Ectodermal cell (in vitro differentiated cells): ENCODE results near the gene SNRPD2.

ENCODE experiments used
- H3K27ac ChIP-seq: 2 replicates; pipeline ENCODE4 v1.7.0; 2013; ENCODE audit warnings: mild to moderate bottlenecking, low read depth, low read length; ENCODE audit not compliant: insufficient read depth, poor library complexity, severe bottlenecking
- H3K27me3 ChIP-seq: 2 replicates; pipeline ENCODE4 v1.7.0; 2013; ENCODE audit warnings: mild to moderate bottlenecking, low read length; ENCODE audit not compliant: insufficient read depth, control insufficient read depth, poor library complexity, severe bottlenecking
- H3K36me3 ChIP-seq: one replicate; pipeline ENCODE4 v1.7.0; 2013; ENCODE audit warnings: low read length; ENCODE audit not compliant: control insufficient read depth, insufficient read depth
- H3K4me1 ChIP-seq: one replicate; pipeline ENCODE4 v1.7.0; 2013; ENCODE audit warnings: low read length; ENCODE audit not compliant: control insufficient read depth, insufficient read depth
- H3K4me3 ChIP-seq: 2 replicates; pipeline ENCODE4 v1.7.0; 2013; ENCODE audit warnings: low read depth, low read length, control low read depth; ENCODE audit not compliant: insufficient read depth
- H3K9me3 ChIP-seq: 2 replicates; pipeline ENCODE4 v1.7.0; 2013; ENCODE audit warnings: mild to moderate bottlenecking, low read length, moderate library complexity; ENCODE audit not compliant: control insufficient read depth
- WGBS, 2 experiments: methylation state at CpG; one replicate each; pipeline ENCODE4 v1.1.7; 2013; ENCODE audit warnings: missing lambda C conversion rate in 2 of 2; 5-methylcytosine and 5-hydroxymethylcytosine counted together

The SNRPD2 gene

GRCh38 chr19:45676851-45677263 is 14.9 kb downstream of the SNRPD2 start:
- Histone ChIP-seq H3K4me1 (no peaks in the 10 kb centered on the region), H3K9me3 (no peaks in the 10 kb centered on the region), H3K36me3 (no peaks in the 10 kb centered on the region), H3K27me3 (peaks cover 64% of the 10 kb centered on the region), H3K4me3 (peak overlapping the region; percentile 30), H3K27ac (no peak overlapping the region)
- WGBS, 2 experiments = 12 to 16% methylated on average over 28 of the region's 28 CpGs

GRCh38 chr19:45674946-45675345 is 16.8 kb downstream of the SNRPD2 start:
- H3K4me1 ChIP-seq = no peaks in the 10 kb centered on the region
- H3K36me3 ChIP-seq = no peaks in the 10 kb centered on the region
- H3K4me3 ChIP-seq = no peak overlapping the region
- H3K9me3 ChIP-seq = no peaks in the 10 kb centered on the region
- H3K27ac ChIP-seq = no peak overlapping the region
- peaks cover 71% of the 10 kb centered on the region for H3K27me3 ChIP-seq
- WGBS, 2 experiments = 80 to 86% methylated on average over 7 of the region's 7 CpGs

GRCh38 chr19:45670670-45671453 is 20.9 kb downstream of the SNRPD2 start:
- no peaks in the 10 kb centered on the region for H3K36me3 ChIP-seq
- peaks cover 59% of the 10 kb centered on the region for H3K27me3 ChIP-seq
- no peak overlapping the region for H3K27ac ChIP-seq
- WGBS, 2 experiments = 21 to 23% methylated on average over 42 of the region's 42 CpGs
- H3K4me3 ChIP-seq = no peak overlapping the region
- H3K9me3 ChIP-seq = no peaks in the 10 kb centered on the region
- peaks cover 16% of the 10 kb centered on the region for H3K4me1 ChIP-seq

GRCh38 chr19:45668342-45668871 is 23.3 kb downstream of the SNRPD2 start:
- peaks cover 16% of the 10 kb centered on the region for H3K4me1 ChIP-seq
- H3K27ac ChIP-seq = no peak overlapping the region
- H3K4me3 ChIP-seq = peak overlapping the region; percentile 19
- no peaks in the 10 kb centered on the region for H3K36me3 ChIP-seq
- WGBS, 2 experiments = 3 to 6% methylated on average over 19 of the region's 19 CpGs
- no peaks in the 10 kb centered on the region for H3K9me3 ChIP-seq
- peaks cover 58% of the 10 kb centered on the region for H3K27me3 ChIP-seq

GRCh38 chr19:45667620-45668341 is 24.0 kb downstream of the SNRPD2 start, which contains the start of gene GIPR:
Gene GIPR (plus strand): TSS chr19:45668221. CDS start chr19:45669521, 1,300 bp downstream.
- H3K4me1 ChIP-seq = peaks cover 16% of the 10 kb centered on the region
- H3K27me3 ChIP-seq = peaks cover 55% of the 10 kb centered on the region
- 19 to 20% methylated on average over 15 of the region's 15 CpGs for WGBS, 2 experiments
- H3K9me3 ChIP-seq = no peaks in the 10 kb centered on the region
- H3K36me3 ChIP-seq = no peaks in the 10 kb centered on the region
- peak within 1 kb of the TSS; percentile 19 for H3K4me3 ChIP-seq
- H3K27ac ChIP-seq = no peak within 1 kb of the TSS

- Histone ChIP-seq H3K27me3 (peaks cover 24% of the 10 kb centered on the region), H3K4me3 (no peak overlapping the region), H3K4me1 (peaks cover 16% of the 10 kb centered on the region), H3K36me3 (no peaks in the 10 kb centered on the region), H3K27ac (no peak overlapping the region), H3K9me3 (no peaks in the 10 kb centered on the region)
- 83 to 84% methylated on average over 7 of the region's 7 CpGs for WGBS, 2 experiments
These were observed 27.2 kb downstream of the SNRPD2 start for GRCh38 chr19:45664575-45664974.

- H3K27ac ChIP-seq = no peak overlapping the region
These were observed 28.0 kb downstream of the SNRPD2 start for GRCh38 chr19:45663800-45664199.

GRCh38 chr19:45660636-45661035 is 31.1 kb downstream of the SNRPD2 start:
- 51% methylated on average over 8 of the region's 8 CpGs for WGBS, 2 experiments
- H3K36me3 ChIP-seq = no peaks in the 10 kb centered on the region

More at GRCh38 chr19:45663800-45664199, 28.0 kb downstream of the SNRPD2 start:
- H3K4me1 ChIP-seq = peaks cover 9% of the 10 kb centered on the region
- peaks cover 16% of the 10 kb centered on the region for H3K27me3 ChIP-seq
- no peaks in the 10 kb centered on the region for H3K36me3 ChIP-seq
- H3K9me3 ChIP-seq = no peaks in the 10 kb centered on the region
- WGBS, 2 experiments = 96% methylated on average over 1 of the region's 1 CpG
- H3K4me3 ChIP-seq = no peak overlapping the region

GRCh38 chr19:45659096-45659729 is 32.5 kb downstream of the SNRPD2 start:
- 85% methylated on average over 6 of the region's 6 CpGs for WGBS, 2 experiments
- no peaks in the 10 kb centered on the region for H3K9me3 ChIP-seq

More at GRCh38 chr19:45660636-45661035, 31.1 kb downstream of the SNRPD2 start:
- H3K9me3 ChIP-seq = no peaks in the 10 kb centered on the region
- no peak overlapping the region for H3K27ac ChIP-seq
- H3K4me3 ChIP-seq = no peak overlapping the region
- H3K27me3 ChIP-seq = no peaks in the 10 kb centered on the region
- peaks cover 3% of the 10 kb centered on the region for H3K4me1 ChIP-seq

More at GRCh38 chr19:45659096-45659729, 32.5 kb downstream of the SNRPD2 start:
- Histone ChIP-seq H3K27ac (no peak overlapping the region), H3K36me3 (no peaks in the 10 kb centered on the region), H3K4me1 (peaks cover 3% of the 10 kb centered on the region), H3K27me3 (no peaks in the 10 kb centered on the region), H3K4me3 (no peak overlapping the region)
